SK-N-SH treated with all-trans-retinoic acid at 6 μM for 48 hours (cell line): ENCODE results near the gene PRMT7.

Experiments used
- ATAC-seq: fragments of 200-7000 bp; cut with Tn5 transposase; 3 replicates; pipeline ENCODE4 v1.9.1; 2020; ENCODE audit warnings: mild to moderate bottlenecking, moderate library complexity
- ARNTL ChIP-seq: fragments of 450-650 bp; formaldehyde crosslinking; IDR thresholded peaks from 2 replicates; pipeline ENCODE4 v1.5.0; 2020; ENCODE audit warnings: low read depth, mild to moderate bottlenecking, moderate library complexity, borderline replicate concordance
- BACH2 ChIP-seq: fragments of 250-450 bp; sonication (Bioruptor Pico); IDR thresholded peaks from 2 replicates; pipeline ENCODE4 v1.9.0; 2021; ENCODE audit warnings: mild to moderate bottlenecking, borderline replicate concordance
- CREB5 ChIP-seq: fragments of 250-450 bp; sonication (Bioruptor Pico); IDR thresholded peaks from 2 replicates; pipeline ENCODE4 v1.5.1; 2020; ENCODE audit warnings: low read depth, mild to moderate bottlenecking, moderate library complexity
- CSDC2 ChIP-seq: fragments of 250-450 bp; sonication (Bioruptor Pico); IDR thresholded peaks from 2 replicates; pipeline ENCODE4 v1.5.0; 2020; ENCODE audit warnings: mild to moderate bottlenecking, moderate library complexity
- CSRNP3 ChIP-seq: fragments of 250-450 bp; sonication (Bioruptor Pico); IDR thresholded peaks from 2 replicates; pipeline ENCODE4 v1.5.1; 2021; ENCODE audit warnings: mild to moderate bottlenecking, moderate library complexity
- ESRRG ChIP-seq: fragments of 250-450 bp; sonication (Bioruptor Pico); IDR thresholded peaks from 2 replicates; pipeline ENCODE4 v1.6.1; 2021; ENCODE audit warnings: mild to moderate bottlenecking
- OSR1 ChIP-seq: fragments of 250-450 bp; sonication (Bioruptor Pico); IDR thresholded peaks from 2 replicates; pipeline ENCODE4 v1.8.0; 2022; ENCODE audit warnings: moderate library complexity, mild to moderate bottlenecking, inconsistent platforms
- PATZ1 ChIP-seq: fragments of 250-450 bp; sonication (Bioruptor Pico); IDR thresholded peaks from 2 replicates; pipeline ENCODE4 v1.8.0; 2020; ENCODE audit warnings: mild to moderate bottlenecking, moderate library complexity, borderline replicate concordance
- POU6F1 ChIP-seq: fragments of 250-450 bp; sonication (Bioruptor Pico); IDR thresholded peaks from 2 replicates; pipeline ENCODE4 v1.8.0; 2021; ENCODE audit warnings: low read depth, mild to moderate bottlenecking, moderate library complexity, borderline replicate concordance
- PPARA ChIP-seq: fragments of 250-450 bp; sonication (Bioruptor Pico); IDR thresholded peaks from 2 replicates; pipeline ENCODE4 v1.5.0; 2020; ENCODE audit warnings: mild to moderate bottlenecking, borderline replicate concordance
- RARB ChIP-seq: fragments of 250-450 bp; sonication (Bioruptor Pico); IDR thresholded peaks from 2 replicates; pipeline ENCODE4 v1.8.0; 2021; ENCODE audit warnings: mild to moderate bottlenecking, moderate library complexity
- SNAI2 ChIP-seq: fragments of 250-450 bp; sonication (Bioruptor Pico); IDR thresholded peaks from 2 replicates; pipeline ENCODE4 v1.5.0; 2020; ENCODE audit warnings: mild to moderate bottlenecking, moderate library complexity
- TOX ChIP-seq: fragments of 250-450 bp; sonication (Bioruptor Pico); IDR thresholded peaks from 2 replicates; pipeline ENCODE4 v1.8.0; 2021; ENCODE audit warnings: mild to moderate bottlenecking, moderate library complexity, borderline replicate concordance
- TSHZ2 ChIP-seq: fragments of 250-450 bp; sonication (Bioruptor Pico); IDR thresholded peaks from 2 replicates; pipeline ENCODE4 v1.5.0; 2020; ENCODE audit warnings: mild to moderate bottlenecking, moderate library complexity
- ZC3H10 ChIP-seq: fragments of 250-450 bp; sonication (Bioruptor Pico); IDR thresholded peaks from 2 replicates; pipeline ENCODE4 v1.5.1; 2021; ENCODE audit warnings: mild to moderate bottlenecking, moderate library complexity
- ZFP3 ChIP-seq: fragments of 250-450 bp; sonication (Bioruptor Pico); IDR thresholded peaks from 2 replicates; pipeline ENCODE4 v1.5.0; 2020; ENCODE audit warnings: mild to moderate bottlenecking, moderate library complexity
- ZFP30 ChIP-seq: fragments of 450-650 bp; formaldehyde crosslinking; IDR thresholded peaks from 2 replicates; pipeline ENCODE4 v1.5.0; 2022; ENCODE audit warnings: mild to moderate bottlenecking, moderate library complexity
- ZNF565 ChIP-seq: fragments of 450-650 bp; formaldehyde crosslinking; conservative IDR thresholded peaks from 2 replicates; pipeline ENCODE4 v1.5.0; 2020; ENCODE audit warnings: low read depth, mild to moderate bottlenecking, moderate library complexity
- ZNF8 ChIP-seq: fragments of 450-650 bp; formaldehyde crosslinking; IDR thresholded peaks from 2 replicates; pipeline ENCODE4 v1.5.0; 2020; ENCODE audit warnings: mild to moderate bottlenecking, moderate library complexity

The PRMT7 gene

GRCh38 chr16:68375801-68376536, 65.2 kb downstream of the PRMT7 start:
- no peak for TF ChIP-seq PPARA (CRISPR knock-in tag)
- TF ChIP-seq ARNTL (CRISPR knock-in tag): no peak
- no peak for TF ChIP-seq ZC3H10 (CRISPR knock-in tag)
- no peak for TF ChIP-seq SNAI2 (CRISPR knock-in tag)
- TF ChIP-seq PATZ1 (CRISPR knock-in tag): no peak
- no peak for TF ChIP-seq TOX (CRISPR knock-in tag)
- no peak for TF ChIP-seq RARB
- TF ChIP-seq ZFP30 (CRISPR knock-in tag): no peak
- TF ChIP-seq CSDC2: no peak
- no peak for TF ChIP-seq OSR1 (CRISPR knock-in tag)
- no peak for TF ChIP-seq ZFP3 (CRISPR knock-in tag)
- no peak for TF ChIP-seq CREB5 (CRISPR knock-in tag)
- TF ChIP-seq ZNF565 (CRISPR knock-in tag): no peak
- no peak for TF ChIP-seq CSRNP3
- no peak for ATAC-seq

GRCh38 chr16:68376590-68376989, 65.8 kb downstream of the PRMT7 start:
- no peak for TF ChIP-seq SNAI2 (CRISPR knock-in tag)
- no peak for TF ChIP-seq CSRNP3
- TF ChIP-seq ZNF8 (CRISPR knock-in tag): no peak
- TF ChIP-seq TOX (CRISPR knock-in tag): no peak
- TF ChIP-seq ARNTL (CRISPR knock-in tag): no peak
- TF ChIP-seq PPARA (CRISPR knock-in tag): no peak
- TF ChIP-seq ZFP30 (CRISPR knock-in tag): no peak
- no peak for TF ChIP-seq OSR1 (CRISPR knock-in tag)
- no peak for TF ChIP-seq BACH2 (CRISPR knock-in tag)
- no peak for TF ChIP-seq ZNF565 (CRISPR knock-in tag)
- no peak for TF ChIP-seq ESRRG
- TF ChIP-seq PATZ1 (CRISPR knock-in tag): no peak
- no peak for TF ChIP-seq TSHZ2 (CRISPR knock-in tag)
- no peak for TF ChIP-seq POU6F1
- no peak for TF ChIP-seq CREB5 (CRISPR knock-in tag)
- no peak for TF ChIP-seq ZC3H10 (CRISPR knock-in tag)
- ATAC-seq: no peak
